Stimulated activated CD4-positive, alpha-beta T cell treated with anti-CD3 and anti-CD28 coated beads, Interleukin-12 subunit alpha, Interleukin-12 subunit beta, amount 100 ng/mL, for 24 hours (primary cell): Measurements from ENCODE around the gene GPRIN3.

ENCODE experiments used
- DNase-seq, 2 experiments: peaks; one replicate each; pipeline ENCODE4 v3.0.0-alpha.2; 2020; ENCODE audit warnings: low read depth in 2 of 2

The GPRIN3 gene

GRCh38 chr4:89290727-89291516, 16.7 kb downstream of the GPRIN3 start:
- no peak for DNase-seq

DNA sequence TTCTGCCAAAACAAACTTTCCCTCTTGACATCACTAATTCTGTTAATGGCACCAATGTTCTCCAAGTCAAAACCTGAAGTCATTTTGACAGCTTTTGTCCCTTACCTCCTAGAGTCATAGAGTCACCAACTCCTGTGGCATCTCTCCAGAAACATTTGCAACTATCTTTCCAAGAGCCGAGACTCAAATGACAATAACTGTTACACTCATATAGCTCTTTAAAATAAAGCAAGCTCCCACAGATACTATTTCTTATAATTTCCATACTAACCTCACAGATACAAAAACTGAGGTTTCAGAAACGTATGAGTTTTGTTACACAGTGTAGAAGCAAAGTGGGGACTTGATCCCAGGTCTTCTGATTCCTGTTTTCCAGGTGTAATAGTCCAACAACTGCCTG, 18.3 kb downstream of the GPRIN3 start:
- no peak for DNase-seq

- no peak for DNase-seq
Measured at GRCh38 chr4:89288430-89288829, 19.2 kb downstream of the GPRIN3 start.

DNA sequence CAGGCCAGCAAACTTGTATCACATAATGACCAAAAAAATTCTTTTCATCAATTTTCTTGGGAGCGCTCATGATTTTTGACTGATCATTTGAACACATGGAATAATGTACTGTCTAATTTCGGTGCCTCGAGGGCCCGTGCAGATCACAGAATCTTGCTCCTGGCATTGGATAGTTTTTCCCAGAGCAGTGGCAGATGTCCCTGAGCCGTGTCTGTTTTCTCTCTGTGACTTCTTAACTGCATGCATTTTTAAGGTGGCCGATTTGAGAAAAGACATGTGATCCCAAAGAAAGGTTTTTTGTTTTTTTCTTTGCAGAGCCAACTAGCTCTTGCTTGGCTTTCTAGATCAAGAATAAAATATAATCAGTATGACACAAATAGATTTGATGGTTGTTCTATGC, 19.7 kb downstream of the GPRIN3 start:
- DNase-seq = no peak

DNA sequence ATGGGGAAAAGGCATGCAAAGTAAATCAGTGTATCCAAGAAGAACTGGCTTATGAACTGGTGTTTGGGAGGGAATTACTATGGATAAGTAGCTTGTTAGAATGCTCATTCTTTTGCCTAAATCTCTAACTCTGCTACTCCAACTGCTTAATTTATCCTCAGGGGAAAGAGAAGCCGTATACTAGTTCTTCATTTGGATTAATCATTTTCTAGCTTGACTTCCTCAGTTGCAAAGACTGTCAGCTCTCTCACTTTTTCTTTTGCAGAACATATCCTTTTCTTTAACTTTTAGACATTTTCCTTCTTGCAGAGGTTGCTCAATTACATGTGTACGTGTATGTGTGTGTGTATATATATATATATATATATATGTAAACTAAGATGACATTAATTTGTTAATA, 21.9 kb downstream of the GPRIN3 start:
- DNase-seq = no peak

GRCh38 chr4:89284828-89285227, 22.8 kb downstream of the GPRIN3 start:
- DNase-seq = no peak

DNA sequence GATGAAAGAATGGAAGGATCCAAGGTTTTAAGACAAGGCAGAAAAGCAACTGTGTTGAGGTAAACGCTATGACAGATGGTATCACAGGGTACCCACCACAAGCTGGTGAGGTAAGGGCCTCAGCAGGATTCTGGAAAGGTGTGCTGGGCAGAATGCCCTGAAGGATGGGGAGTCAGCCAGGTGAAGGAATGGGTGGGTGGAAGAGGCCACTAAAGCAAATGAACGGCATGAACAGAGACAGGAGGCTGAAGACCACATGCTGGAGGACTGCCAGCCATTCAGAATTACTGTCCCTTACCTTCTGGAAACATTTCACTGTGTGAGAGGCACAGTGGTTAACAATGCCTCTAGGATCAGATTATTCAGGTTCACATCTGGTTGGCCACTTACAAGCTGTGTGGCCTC, 23.6 kb downstream of the GPRIN3 start:
- DNase-seq = no peak

DNA sequence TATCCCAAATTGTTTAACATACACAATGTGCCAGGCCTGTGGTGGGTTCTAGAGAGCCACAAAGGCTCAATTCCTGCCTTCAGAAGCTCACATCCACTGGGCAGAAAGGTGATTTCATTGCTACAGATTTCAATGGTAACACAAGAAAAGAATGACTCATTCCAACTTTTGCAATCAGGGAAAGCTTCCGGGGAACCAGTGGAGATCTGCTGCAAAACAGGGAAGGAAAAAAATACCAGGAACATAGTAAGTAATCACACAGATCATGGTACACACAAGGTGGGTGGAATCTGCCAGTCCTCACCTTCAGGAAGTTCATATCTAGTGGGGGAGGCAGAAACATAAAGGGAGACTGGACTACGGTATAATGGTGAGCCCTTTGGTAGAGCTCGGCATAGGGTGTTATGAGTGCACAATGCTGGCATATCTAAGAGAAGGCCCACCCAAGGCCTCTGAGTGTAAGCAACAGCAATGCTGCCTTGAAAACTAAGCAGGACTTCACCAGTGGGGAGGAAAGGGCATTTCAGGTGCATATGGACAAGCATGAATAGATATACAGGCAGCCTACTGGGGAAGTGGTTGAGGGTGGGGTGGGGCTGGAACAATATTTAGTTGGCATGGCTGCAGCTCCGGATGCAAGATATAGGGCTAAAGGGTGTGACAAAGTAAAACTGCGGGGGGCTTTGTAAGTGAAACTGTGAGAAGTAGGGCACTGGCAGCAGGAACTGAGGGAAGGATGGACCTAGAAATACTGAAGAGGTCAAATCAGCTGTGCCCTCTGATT, 24.2 kb downstream of the GPRIN3 start:
- DNase-seq = no peak

- no peak for DNase-seq
Measured at GRCh38 chr4:89279385-89279784, 28.2 kb downstream of the GPRIN3 start.

DNA sequence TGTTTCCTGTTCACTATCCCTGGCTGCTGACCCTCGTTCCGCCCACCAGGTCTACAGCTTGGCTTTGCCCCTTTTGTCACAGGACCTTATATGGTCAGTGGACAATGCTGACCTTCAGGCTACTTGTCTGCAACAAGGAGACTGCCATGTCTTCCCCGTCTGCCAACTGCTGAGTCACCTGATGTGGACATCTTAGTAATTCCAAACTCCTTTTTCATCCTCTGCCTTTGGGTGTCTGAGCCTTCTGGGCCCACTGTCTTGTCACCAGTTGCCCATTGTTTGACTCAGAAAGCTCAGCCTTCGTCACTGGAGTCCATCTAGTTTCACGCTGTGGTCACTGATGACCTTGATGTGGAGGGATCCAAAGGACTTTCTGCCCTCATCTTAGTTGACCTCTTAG, 30.2 kb downstream of the GPRIN3 start:
- no peak for DNase-seq

- no peak for DNase-seq
Measured at GRCh38 chr4:89276296-89276695, 31.3 kb downstream of the GPRIN3 start.

GRCh38 chr4:89275587-89275986, 32.0 kb downstream of the GPRIN3 start:
- no peak for DNase-seq

DNA sequence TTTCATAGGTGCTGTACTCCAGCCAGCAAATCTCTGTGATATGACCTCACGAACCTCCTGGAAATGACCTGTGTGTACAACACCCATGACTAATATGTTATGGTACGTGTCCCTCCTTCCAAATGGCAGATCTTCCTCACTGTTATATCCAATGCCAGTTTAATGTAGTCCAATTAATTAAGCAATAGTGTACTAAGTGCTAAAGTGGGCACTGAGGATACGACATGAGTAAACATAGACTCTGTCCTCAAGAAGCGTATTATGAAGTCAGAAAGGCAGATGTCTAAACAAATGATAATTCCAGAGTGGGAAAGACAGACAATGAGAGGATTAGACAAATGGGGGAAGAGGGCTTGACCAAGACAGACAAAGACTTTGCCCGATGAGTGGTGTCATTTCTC, 33.9 kb downstream of the GPRIN3 start:
- no peak for DNase-seq

GRCh38 chr4:89270792-89271191, 36.8 kb downstream of the GPRIN3 start:
- DNase-seq = no peak

DNA sequence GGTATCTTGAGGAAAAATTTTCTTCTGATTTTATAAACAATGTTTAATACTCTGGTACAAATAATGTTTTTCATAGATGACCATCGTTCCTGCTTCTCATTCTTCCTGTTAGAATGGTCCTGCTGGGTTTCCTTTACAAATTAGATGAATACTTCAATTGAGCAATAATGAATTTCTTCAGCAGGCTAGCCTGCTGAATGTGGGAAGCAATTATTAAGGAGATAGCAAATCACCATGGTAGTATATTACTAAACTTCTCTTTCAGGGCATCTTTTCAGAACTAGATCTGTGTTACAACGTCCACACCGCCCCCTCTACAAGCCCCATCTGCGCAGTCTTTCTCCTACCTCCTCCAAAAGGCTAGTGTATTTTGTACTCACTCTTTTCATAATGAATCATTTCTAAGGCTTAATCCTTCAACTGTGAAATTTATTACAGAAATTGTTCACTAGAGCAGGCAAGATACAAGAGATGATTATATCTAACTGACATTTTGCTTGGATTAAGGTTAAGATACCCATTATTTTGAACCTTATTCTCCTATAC, 38.4 kb downstream of the GPRIN3 start:
- DNase-seq = no peak

DNA sequence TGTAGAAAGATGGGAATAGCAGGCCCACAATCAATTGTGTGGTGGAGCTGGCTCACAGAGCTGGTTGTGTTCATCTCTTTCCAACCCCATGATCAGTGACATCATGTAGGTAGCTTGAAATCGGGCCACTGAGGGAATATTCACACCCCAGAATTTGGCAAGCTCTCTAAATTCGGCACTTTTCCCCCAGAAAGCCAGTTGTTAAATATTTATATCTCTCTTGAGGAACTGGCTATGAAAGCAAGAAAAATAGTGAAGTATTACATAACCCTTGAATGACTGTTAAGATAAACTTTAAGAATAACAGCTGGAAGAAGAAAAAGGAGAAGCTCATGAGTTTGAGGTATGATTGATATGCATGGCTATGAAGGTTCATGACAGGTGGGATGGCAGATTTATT, 38.9 kb downstream of the GPRIN3 start:
- no peak for DNase-seq

GRCh38 chr4:89267846-89268245, 39.8 kb downstream of the GPRIN3 start:
- no peak for DNase-seq

GRCh38 chr4:89267392-89267791, 40.2 kb downstream of the GPRIN3 start:
- no peak for DNase-seq

DNA sequence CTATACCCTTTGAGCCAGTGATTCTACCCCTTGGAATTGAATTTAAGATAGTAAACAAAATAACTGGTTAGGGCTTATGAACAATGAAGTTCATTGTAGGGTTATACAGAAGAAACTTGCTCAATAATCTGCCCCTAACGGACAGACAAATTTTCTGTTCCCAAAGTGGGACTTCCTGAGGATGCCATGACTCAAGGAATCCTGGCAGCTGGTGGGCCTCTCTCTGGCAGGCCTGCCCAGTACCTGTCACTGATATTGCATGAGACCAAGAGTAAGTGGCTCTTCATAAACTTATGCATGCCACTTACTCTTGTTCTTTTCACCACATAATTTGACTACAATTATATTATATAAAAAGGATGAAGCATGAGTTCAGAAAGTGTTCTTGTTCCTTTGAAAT, 41.5 kb downstream of the GPRIN3 start:
- DNase-seq = no peak

- DNase-seq = no peak
Measured at GRCh38 chr4:89263265-89263664, 44.3 kb downstream of the GPRIN3 start.

DNA sequence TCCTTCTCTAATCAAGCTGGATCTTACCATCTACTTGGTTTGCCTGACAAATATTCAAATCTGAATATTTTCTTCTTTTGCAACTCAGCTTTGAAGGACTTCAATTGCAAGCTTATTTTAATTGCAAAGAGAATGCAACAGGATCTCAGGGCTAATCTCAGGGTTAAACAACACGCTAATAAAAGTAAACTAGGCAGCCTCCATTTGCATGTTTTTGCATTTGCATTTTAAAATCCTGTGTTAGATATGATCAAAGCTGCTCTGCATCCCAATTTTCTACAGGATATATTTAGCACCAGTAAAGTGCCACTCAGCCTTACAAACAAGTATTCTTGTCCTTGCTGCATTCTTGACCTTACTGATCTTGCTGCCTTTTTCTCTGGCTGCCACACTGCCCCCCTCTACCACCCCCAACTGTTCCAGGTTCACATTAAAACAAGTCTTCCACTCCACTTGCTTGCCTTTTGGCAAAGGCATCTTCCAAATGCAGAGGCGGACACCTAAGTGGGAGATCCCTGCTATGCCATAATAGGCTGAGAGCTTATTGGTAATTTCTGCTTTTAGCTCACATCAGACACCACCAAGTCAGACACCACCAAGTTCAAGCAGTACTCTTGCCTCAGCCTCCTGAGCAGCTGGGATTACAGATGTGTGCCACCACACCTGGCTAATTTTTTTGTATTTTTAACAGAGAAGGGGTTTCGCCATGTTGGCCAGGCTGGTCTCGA, 48.1 kb downstream of the GPRIN3 start:
- no peak for DNase-seq

- DNase-seq = no peak
Measured at GRCh38 chr4:89258506-89258905, 49.1 kb downstream of the GPRIN3 start.
